IMR-90 (cell line): ENCODE data around the gene FBXL7. TPM values are rescaled to one million over a fixed set of nuclear protein-coding genes. Genes with fewer than 3 reads are reported as not detected.

ENCODE experiments used
- ATAC-seq: fragments of 200-7000 bp; cut with Tn5 transposase; 2 replicates; pipeline ENCODE4 v1.9.1; 2020; ENCODE audit warnings: low read depth, mild to moderate bottlenecking, moderate library complexity
- BruUV-seq: library from RNA; stranded (reverse); fragments of 400-500 nt; replicated peaks from 2 replicates; lab custom pipeline; 2021; lab: Mats Ljungman, UMichigan
- CTCF ChIA-PET: fragments of 300-600 bp; formaldehyde crosslinking; extraction: SDS; loops from one replicate; lab custom pipeline; 2021; ENCODE audit warnings: antibody characterized with exemption; lab: Yijun Ruan, JAX
- POLR2A ChIA-PET: fragments of 300-600 bp; sonication (Branson Sonifier 250); formaldehyde crosslinking; loops from one replicate; lab custom pipeline; 2022; ENCODE audit warnings: antibody characterized with exemption; ENCODE audit not compliant: unreplicated experiment; lab: Charles Lee
- DNase-seq: peaks from one replicate; pipeline ENCODE4 v3.0.0; 2013
- H2AFZ ChIP-seq: replicated peaks from 2 replicates; pipeline ENCODE3; 2013; ENCODE audit warnings: low read length, mild to moderate bottlenecking; ENCODE audit not compliant: poor library complexity
- H2AK5ac ChIP-seq: 2 replicates; pipeline ENCODE4 v1.6.1; 2013; ENCODE audit warnings: low read depth, low read length, inconsistent platforms
- H2AK9ac ChIP-seq: replicated peaks from 2 replicates; pipeline ENCODE3; 2013; ENCODE audit warnings: mild to moderate bottlenecking, low read depth, low read length, moderate library complexity; ENCODE audit not compliant: poor library complexity
- H2BK120ac ChIP-seq: 2 replicates; pipeline ENCODE4 v1.6.1; 2013; ENCODE audit warnings: low read depth, low read length, inconsistent platforms
- H2BK15ac ChIP-seq: 3 replicates; pipeline ENCODE4 v1.6.1; 2013; ENCODE audit warnings: low read depth, low read length, inconsistent platforms
- H2BK20ac ChIP-seq: 2 replicates; pipeline ENCODE4 v1.6.1; 2013; ENCODE audit warnings: low read depth, mild to moderate bottlenecking, inconsistent platforms, low read length, moderate library complexity
- H2BK5ac ChIP-seq: 2 replicates; pipeline ENCODE4 v1.6.1; 2013; ENCODE audit warnings: mild to moderate bottlenecking, low read depth, low read length, inconsistent platforms; ENCODE audit not compliant: poor library complexity, severe bottlenecking
- H3K14ac ChIP-seq: replicated peaks from 2 replicates; pipeline ENCODE4 v1.6.1; 2013; ENCODE audit warnings: low read depth, low read length, inconsistent platforms
- H3K18ac ChIP-seq: 2 replicates; pipeline ENCODE4 v1.6.1; 2013; ENCODE audit warnings: low read depth, low read length, control low read depth
- H3K23ac ChIP-seq: 2 replicates; pipeline ENCODE4 v1.6.1; 2013; ENCODE audit warnings: low read depth, low read length, inconsistent platforms
- H3K27ac ChIP-seq: 2 replicates; pipeline ENCODE4 v1.5.1; 2013; ENCODE audit warnings: mild to moderate bottlenecking, control low read depth, low read length; ENCODE audit not compliant: insufficient read depth
- H3K27me3 ChIP-seq: 2 replicates; pipeline ENCODE4 v1.6.1; 2013; ENCODE audit warnings: low read length; ENCODE audit not compliant: control insufficient read depth, insufficient read depth
- H3K36me3 ChIP-seq: 2 replicates; pipeline ENCODE4 v1.6.1; 2013; ENCODE audit warnings: low read length, mixed read lengths; ENCODE audit not compliant: control insufficient read depth, insufficient read depth
- H3K4ac ChIP-seq: 2 replicates; pipeline ENCODE4 v1.6.1; 2013; ENCODE audit warnings: low read depth, low read length, inconsistent platforms
- H3K4me1 ChIP-seq: 2 replicates; pipeline ENCODE4 v1.6.1; 2013; ENCODE audit warnings: low read length, mixed read lengths; ENCODE audit not compliant: control insufficient read depth, insufficient read depth
- H3K4me2 ChIP-seq: 2 replicates; pipeline ENCODE4 v1.6.1; 2013; ENCODE audit warnings: low read depth, mild to moderate bottlenecking, control low read depth, low read length, moderate library complexity
- H3K4me3 ChIP-seq: 2 replicates; pipeline ENCODE4 v1.5.1; 2013; ENCODE audit warnings: low read depth, mild to moderate bottlenecking, control low read depth, low read length, moderate library complexity; ENCODE audit not compliant: insufficient read depth
- H3K56ac ChIP-seq: 2 replicates; pipeline ENCODE4 v1.6.1; 2013; ENCODE audit warnings: low read length, inconsistent platforms; ENCODE audit not compliant: insufficient read depth; ENCODE audit errors: extremely low read depth
- H3K79me1 ChIP-seq, 2 experiments: 2 replicates each; pipeline ENCODE4 v1.6.1; 2013; ENCODE audit warnings: low read length in 2 of 2, inconsistent platforms in 1 of 2, low read depth in 1 of 2
- H3K9ac ChIP-seq: 2 replicates; pipeline ENCODE4 v1.6.1; 2013; ENCODE audit warnings: low read depth, low read length, control low read depth
- H3K9me1 ChIP-seq: 2 replicates; pipeline ENCODE4 v1.6.1; 2013; ENCODE audit warnings: low read length, inconsistent platforms; ENCODE audit not compliant: insufficient read depth
- H3K9me3 ChIP-seq: 2 replicates; pipeline ENCODE4 v1.6.1; 2013; ENCODE audit warnings: low read length; ENCODE audit not compliant: control insufficient read depth, insufficient read depth
- H4K20me1 ChIP-seq: 2 replicates; pipeline ENCODE4 v1.6.1; 2013; ENCODE audit warnings: low read length, inconsistent platforms; ENCODE audit not compliant: insufficient read depth
- H4K5ac ChIP-seq: 2 replicates; pipeline ENCODE4 v1.6.1; 2013; ENCODE audit warnings: mild to moderate bottlenecking, low read depth, low read length, control low read depth
- H4K8ac ChIP-seq, 2 experiments: 2 replicates each; pipeline ENCODE4 v1.6.1; 2013; ENCODE audit warnings: low read depth in 2 of 2, low read length in 2 of 2, control low read depth in 1 of 2, inconsistent platforms in 1 of 2
- H4K91ac ChIP-seq: 2 replicates; pipeline ENCODE4 v1.6.1; 2013; ENCODE audit warnings: low read depth, low read length, inconsistent platforms; ENCODE audit not compliant: insufficient read depth
- BHLHE40 ChIP-seq: fragments of 150-350 bp; IDR thresholded peaks from 2 replicates; pipeline ENCODE4 v1.6.1; 2016; ENCODE audit warnings: mild to moderate bottlenecking, low read depth, low read length
- CEBPB ChIP-seq: IDR thresholded peaks from 2 replicates; pipeline ENCODE4 v1.6.1; 2012; ENCODE audit warnings: low read depth, low read length, improper control_type of control experiment
- CHD1 ChIP-seq: IDR thresholded peaks from 2 replicates; pipeline ENCODE4 v1.6.1; 2012; ENCODE audit warnings: low read depth, low read length, improper control_type of control experiment
- CTCF ChIP-seq: conservative IDR thresholded peaks from 2 replicates; pipeline ENCODE4 v1.5.1; 2012; ENCODE audit warnings: mild to moderate bottlenecking, low read depth, low read length, improper control_type of control experiment
- ELK1 ChIP-seq: fragments of 150-350 bp; IDR thresholded peaks from 2 replicates; pipeline ENCODE4 v1.6.1; 2016; ENCODE audit warnings: low read depth, mild to moderate bottlenecking, low read length, moderate library complexity, borderline replicate concordance
- FOS ChIP-seq: fragments of 150-350 bp; IDR thresholded peaks from 2 replicates; pipeline ENCODE4 v1.6.1; 2016; ENCODE audit warnings: low read depth, low read length
- MAFK ChIP-seq: IDR thresholded peaks from 2 replicates; pipeline ENCODE4 v1.6.1; 2012; ENCODE audit warnings: low read depth, low read length, improper control_type of control experiment
- MAZ ChIP-seq: IDR thresholded peaks from 2 replicates; pipeline ENCODE4 v1.6.1; 2012; ENCODE audit warnings: low read depth, mild to moderate bottlenecking, low read length, improper control_type of control experiment, moderate library complexity, borderline replicate concordance
- MXI1 ChIP-seq: IDR thresholded peaks from 2 replicates; pipeline ENCODE4 v1.6.1; 2012; ENCODE audit warnings: low read depth, mild to moderate bottlenecking, low read length, moderate library complexity, borderline replicate concordance
- NFE2L2 ChIP-seq: fragments of 150-350 bp; IDR thresholded peaks from 2 replicates; pipeline ENCODE4 v1.6.1; 2016; ENCODE audit warnings: low read depth, mild to moderate bottlenecking, low read length
- POLR2A ChIP-seq: IDR thresholded peaks from 2 replicates; pipeline ENCODE4 v1.6.1; 2012; ENCODE audit warnings: mild to moderate bottlenecking, low read depth, low read length
- RAD21 ChIP-seq: IDR thresholded peaks from 2 replicates; pipeline ENCODE4 v1.6.1; 2012; ENCODE audit warnings: low read length, improper control_type of control experiment
- RFX5 ChIP-seq: IDR thresholded peaks from 2 replicates; pipeline ENCODE4 v1.8.0; 2012; ENCODE audit warnings: low read depth, mild to moderate bottlenecking, low read length, moderate library complexity
- SMC3 ChIP-seq: fragments of 150-350 bp; IDR thresholded peaks from 2 replicates; pipeline ENCODE4 v1.6.1; 2016; ENCODE audit warnings: low read depth, mild to moderate bottlenecking, antibody characterized with exemption, low read length, moderate library complexity
- USF2 ChIP-seq: fragments of 150-350 bp; IDR thresholded peaks from 2 replicates; pipeline ENCODE4 v1.6.1; 2017; ENCODE audit warnings: mild to moderate bottlenecking, antibody characterized with exemption, low read length, low read depth
- WGBS, 2 experiments: methylation state at CpG; one replicate each; pipeline versions ENCODE4 v1.1.5 to v1.1.7; 2013; ENCODE audit warnings: missing lambda C conversion rate in 2 of 2; ENCODE audit not compliant: insufficient read length in 1 of 2; ENCODE audit errors: extremely low coverage in 2 of 2; 5-methylcytosine and 5-hydroxymethylcytosine counted together
- dilution Hi-C: fragments of 300-500 bp; cut with HindIII; formaldehyde crosslinking; loops from one replicate; pipeline ENCODE4 v1.14.3; 2018; ENCODE audit warnings: low sequenced_read_pairs; ENCODE audit not compliant: unreplicated experiment
- in situ Hi-C: fragments of 300-500 bp; cut with MboI; formaldehyde crosslinking; loops from 3 replicates; pipeline ENCODE4 v1.14.3; 2019; ENCODE audit warnings: low sequenced_read_pairs, inconsistent platforms, mixed read lengths
- intact Hi-C: fragments of 100-400 bp; cut with micrococcal nuclease; formaldehyde crosslinking; loops from 2 replicates; pipeline ENCODE4 v1.10.0; 2022
- polyA plus RNA-seq, 3 experiments: library from polyadenylated mRNA; depleted of rRNA; stranded (reverse); fragments of >200 nt; gene quantifications; 2 replicates each; pipeline ENCODE4 v1.2.3, GENCODE V29; 2012; ENCODE audit warnings: low replicate concordance in 1 of 3
- total RNA-seq: library from RNA; depleted of rRNA; stranded (reverse); fragments of >200 nt; gene quantifications from 2 replicates; pipeline ENCODE4 v1.2.3, GENCODE V29; 2012

Gene FBXL7
- total and polyA plus RNA-seq, 2 of the 4 experiments (the other 2 are of a cell fraction) = 4.1 to 10.2 TPM

- no peak overlapping the region for H3K4me3 ChIP-seq
- no peak overlapping the region for H3K56ac ChIP-seq
- H3K4me2 ChIP-seq = no peak overlapping the region
- CTCF ChIA-PET = interaction anchor here (0.7 to 1.0 kb wide), 2 partner anchors 9 to 91 kb away, joined by 3 read pairs; no protein-coding TSS in a partner anchor
- WGBS, 2 experiments = no CpG with 5 or more reads among the region's 3 CpGs
- H3K14ac ChIP-seq = no peak overlapping the region
- TF ChIP-seq RAD21 (no peak), SMC3 (no peak), CEBPB (no peak), RFX5 (no peak), CHD1 (no peak), MXI1 (no peak), NFE2L2 (no peak), ELK1 (no peak), MAZ (no peak), FOS (no peak), USF2 (no peak), BHLHE40 (no peak), CTCF (no peak), MAFK (no peak), POLR2A (no peak)
- no peak overlapping the region for H2BK5ac ChIP-seq
- no peaks in the 10 kb centered on the region for H3K36me3 ChIP-seq
- no peak overlapping the region for H4K5ac ChIP-seq
- no peak overlapping the region for H3K23ac ChIP-seq
- no peak overlapping the region; the same call in 1 of the 2 replicates for H2AK5ac ChIP-seq
- peaks cover 8% of the 10 kb centered on the region for H3K9me1 ChIP-seq
- H2BK120ac ChIP-seq = no peak overlapping the region
- POLR2A ChIA-PET = no interaction called here
- no peak overlapping the region for H4K8ac ChIP-seq
- H3K18ac ChIP-seq = no peak overlapping the region
- no peaks in the 10 kb centered on the region for H3K9me3 ChIP-seq
- in situ Hi-C loops = no loop called here
- peak overlapping the region; percentile 5; the same call in 1 of the 2 replicates for H2BK20ac ChIP-seq
- ATAC-seq (no peak), DNase-seq (peak; percentile 35)
- no peaks in the 10 kb centered on the region for H3K27me3 ChIP-seq
- peaks cover 9% of the 10 kb centered on the region for H3K4me1 ChIP-seq
- H2AFZ ChIP-seq = no peak overlapping the region
- no peak overlapping the region for H3K4ac ChIP-seq
- H4K20me1 ChIP-seq = peaks cover 2% of the 10 kb centered on the region; the same call in 1 of the 2 replicates
- no TSS peak for BruUV-seq
- dilution Hi-C loops = no loop called here
- H3K27ac ChIP-seq = no peak overlapping the region
- peaks cover 7 to 8% of the 10 kb centered on the region in 2 experiments for H3K79me1 ChIP-seq
- no peak overlapping the region; the same call in 1 of the 2 replicates for H4K91ac ChIP-seq
- H2BK15ac ChIP-seq = no peak overlapping the region
- intact Hi-C loops = no loop called here
- H3K9ac ChIP-seq = no peak overlapping the region
- H2AK9ac ChIP-seq = no peak overlapping the region
These were observed 385.2 kb downstream of the FBXL7 start for GRCh38 chr5:15885156-15885555.
